Calu3 (cell line): ENCODE data around the gene HSPB2. TPM values are rescaled to one million over a fixed set of nuclear protein-coding genes. Genes with fewer than 3 reads are reported as not detected.

Experiments
- BruUV-seq: library from RNA; stranded (reverse); fragments of 400-500 nt; replicated peaks from 2 replicates; lab custom pipeline; 2021; lab: Mats Ljungman, UMichigan
- CTCF ChIA-PET: fragments of 300-600 bp; sonication (Branson Sonifier 250); formaldehyde crosslinking; loops from one replicate; lab custom pipeline; 2022; ENCODE audit warnings: antibody characterized with exemption; lab: Charles Lee
- DNase-seq: peaks from one replicate; pipeline ENCODE4 v3.0.0; 2022
- H3K27ac Mint-ChIP-seq: one replicate; pipeline ENCODE4 v1.8.0; 2022; ENCODE audit warnings: mixed read lengths; ENCODE audit not compliant: unreplicated experiment
- H3K27me3 Mint-ChIP-seq: one replicate; pipeline ENCODE4 v1.8.0; 2022; ENCODE audit warnings: mixed read lengths; ENCODE audit not compliant: unreplicated experiment
- H3K36me3 Mint-ChIP-seq: one replicate; pipeline ENCODE4 v1.8.0; 2022; ENCODE audit warnings: mild to moderate bottlenecking, moderate library complexity, mixed read lengths; ENCODE audit not compliant: insufficient read depth, unreplicated experiment
- H3K4me1 Mint-ChIP-seq: one replicate; pipeline ENCODE4 v1.8.0; 2022; ENCODE audit warnings: mild to moderate bottlenecking, low read depth, mixed read lengths; ENCODE audit not compliant: unreplicated experiment
- H3K4me3 Mint-ChIP-seq: one replicate; pipeline ENCODE4 v1.8.0; 2022; ENCODE audit warnings: mild to moderate bottlenecking, low read depth, moderate library complexity, mixed read lengths; ENCODE audit not compliant: unreplicated experiment
- H3K9me3 Mint-ChIP-seq: one replicate; pipeline ENCODE4 v1.8.0; 2022; ENCODE audit warnings: low read depth, mixed read lengths; ENCODE audit not compliant: unreplicated experiment
- CTCF ChIP-seq: fragments of 200-600 bp; IDR thresholded peaks from one replicate; pipeline ENCODE4 v1.8.0; 2022; ENCODE audit warnings: antibody characterized with exemption; ENCODE audit not compliant: unreplicated experiment
- intact Hi-C: fragments of 100-400 bp; cut with micrococcal nuclease; formaldehyde crosslinking; loops from one replicate; pipeline ENCODE4 v1.10.0; 2022; ENCODE audit not compliant: unreplicated experiment
- total RNA-seq: library from RNA; stranded (reverse); gene quantifications from 2 replicates; pipeline ENCODE4 v1.2.3, GENCODE V29; 2022

The HSPB2 gene
- total RNA-seq, 1 experiment from 2014 or later: not detected

- intact Hi-C loops: no loop called here
- Mint-ChIP-seq H3K27ac (peak overlapping the region; percentile 71), H3K9me3 (no peaks in the 10 kb centered on the region), H3K36me3 (no peaks in the 10 kb centered on the region), H3K4me3 (no peak overlapping the region), H3K4me1 (peaks cover 15% of the 10 kb centered on the region), H3K27me3 (no peaks in the 10 kb centered on the region)
- CTCF ChIA-PET: interaction anchor here (0.6 to 1.8 kb wide), 3 partner anchors 17 to 24 kb away, joined by 3 to 10 read pairs (median 4); partner anchors contain the start of gene DIXDC1
- no peak for TF ChIP-seq CTCF
- DNase-seq: no peak
- no TSS peak for BruUV-seq
Measured at GRCh38 chr11:111961389-111962300, 49.1 kb downstream of the HSPB2 start.

Other genes with a start within 250 kb of the HSPB2 start
- 22.2 and 24.0 TPM in 2 replicates for gene PPP2R1B, start 146.3 kb upstream of the HSPB2 start, total RNA-seq
- gene ALG9, start 41.2 kb upstream of the HSPB2 start, total RNA-seq: 12.6 and 14.2 TPM in 2 replicates
- 1.7 and 1.8 TPM in 2 replicates for gene FDXACB1, start 33.6 kb upstream of the HSPB2 start, total RNA-seq
- gene CFAP68, start 33.2 kb upstream of the HSPB2 start, total RNA-seq: 28.1 and 29.8 TPM in 2 replicates
- gene CRYAB, start 964 bp upstream of the HSPB2 start, total RNA-seq: 0.66 and 1.9 TPM in 2 replicates
- 6.2 and 7.9 TPM in 2 replicates for gene C11orf52, start 6.2 kb downstream of the HSPB2 start, total RNA-seq
- gene DIXDC1, start 24.6 kb downstream of the HSPB2 start, total RNA-seq: 2.6 and 2.9 TPM in 2 replicates
- gene DLAT, start 112.7 kb downstream of the HSPB2 start, total RNA-seq: 25.4 and 27.4 TPM in 2 replicates
- 1.6 and 2.2 TPM in 2 replicates for gene PIH1D2, start 161.3 kb downstream of the HSPB2 start, total RNA-seq
- gene NKAPD1, start 161.6 kb downstream of the HSPB2 start, total RNA-seq: 13.0 and 14.7 TPM in 2 replicates
- gene TIMM8B, start 174.0 kb downstream of the HSPB2 start, total RNA-seq: 33.2 and 36.7 TPM in 2 replicates
- 56.6 and 59.1 TPM in 2 replicates for gene SDHD, start 174.1 kb downstream of the HSPB2 start, total RNA-seq